Posterior vena cava (tissue), 2 donors: ENCODE data around the gene CAP1. TPM values are rescaled to one million over a fixed set of nuclear protein-coding genes. Genes with fewer than 3 reads are reported as not detected.

ENCODE experiments used
- DNase-seq: peaks from one replicate; pipeline ENCODE4 v3.0.0-alpha.2; 2020; ENCODE audit warnings: low spot score
- intact Hi-C, 2 donors: fragments of 100-400 bp; cut with DNase I; formaldehyde crosslinking; loops; one replicate each; pipeline versions ENCODE4 v1.14.1 to v1.14.2; 2022 to 2023
- total RNA-seq, 2 donors: library from RNA; stranded (reverse); fragmentation: NEBNext Ultra II Directional; extraction: Animal tissue kit (Norgen Biotek cat#: 25700); gene quantifications; one replicate each; pipeline ENCODE4 v1.2.1, GENCODE V29; 2021
- donor health status: DM: yes; HTN: yes; CAD: no.
- donor health status: DM: yes; HTN: yes; CAD: no.

CAP1 gene
- total RNA-seq, 2 donors from 2014 or later = 402 to 489 TPM

GRCh38 chr1:40053138-40053887 lies 12.8 kb downstream of the CAP1 start:
- DNase-seq = no peak
- intact Hi-C loops = no loop called here

- intact Hi-C loops = no loop called here
- DNase-seq = no peak
Observed at GRCh38 chr1:40056519-40057309, 16.2 kb downstream of the CAP1 start.

- intact Hi-C loops = no loop called here
- DNase-seq = no peak
Observed at GRCh38 chr1:40057310-40058030, 16.9 kb downstream of the CAP1 start.

GRCh38 chr1:40058097-40058452 lies 17.5 kb downstream of the CAP1 start:
- intact Hi-C loops = no loop called here
- no peak for DNase-seq

GRCh38 chr1:40058453-40059337 lies 18.2 kb downstream of the CAP1 start:
- intact Hi-C loops = no loop called here
- DNase-seq = no peak

- DNase-seq = no peak
- intact Hi-C loops = no loop called here
Observed at GRCh38 chr1:40059338-40059959, 18.9 kb downstream of the CAP1 start.

- intact Hi-C loops = no loop called here
- DNase-seq = no peak
Observed at GRCh38 chr1:40059960-40060750, 19.6 kb downstream of the CAP1 start.

- DNase-seq = no peak
- intact Hi-C loops = no loop called here
Observed at GRCh38 chr1:40064797-40065499, 24.4 kb downstream of the CAP1 start.

GRCh38 chr1:40067023-40067422 lies 26.5 kb downstream of the CAP1 start:
- DNase-seq = no peak

GRCh38 chr1:40067851-40068250 lies 27.3 kb downstream of the CAP1 start:
- intact Hi-C loops = no loop called here
- no peak for DNase-seq

More at GRCh38 chr1:40067023-40067422, 26.5 kb downstream of the CAP1 start:
- intact Hi-C loops = no loop called here

- intact Hi-C loops = no loop called here
Observed at GRCh38 chr1:40072142-40072541, 31.6 kb downstream of the CAP1 start.

GRCh38 chr1:40073062-40073461 lies 32.5 kb downstream of the CAP1 start:
- intact Hi-C loops = no loop called here
- no peak for DNase-seq

More at GRCh38 chr1:40072142-40072541, 31.6 kb downstream of the CAP1 start:
- no peak for DNase-seq

- DNase-seq = no peak
- intact Hi-C loops = no loop called here
Observed at GRCh38 chr1:40075266-40075665, 34.7 kb downstream of the CAP1 start.

GRCh38 chr1:40076895-40077312 lies 36.4 kb downstream of the CAP1 start:
- intact Hi-C loops = no loop called here
- DNase-seq = no peak

- intact Hi-C loops = no loop called here
- no peak for DNase-seq
Observed at GRCh38 chr1:40078512-40079333, 38.2 kb downstream of the CAP1 start.

GRCh38 chr1:40079774-40080400 lies 39.4 kb downstream of the CAP1 start:
- no peak for DNase-seq
- intact Hi-C loops = no loop called here
